ENCODE measurements around the gene NAA50.

DNA sequence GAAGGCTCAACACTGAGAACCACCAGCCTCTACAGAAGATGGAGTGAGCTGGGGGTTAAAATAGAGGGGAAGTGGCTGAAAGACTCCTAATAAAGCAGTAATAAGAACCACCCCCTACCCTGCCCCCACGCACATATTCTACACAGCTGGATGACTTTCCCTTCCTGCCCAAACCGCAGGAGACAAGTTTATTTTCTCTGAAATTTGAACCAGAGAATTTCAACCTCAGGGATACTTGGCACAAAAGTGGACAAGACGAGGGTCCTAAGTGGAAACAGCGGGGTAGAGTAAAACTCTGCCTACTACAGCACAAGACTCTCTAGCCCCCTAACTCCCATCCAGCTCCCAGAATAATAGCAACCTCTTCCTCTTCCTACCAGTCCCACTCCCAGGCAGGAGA, 78.0 kb downstream of the NAA50 start:
- TF ChIP-seq POLR2A (IDR thresholded peaks at IDR 0.05; ENCODE audit: low read length): no peak
- no peak for TF ChIP-seq GATA1 (IDR thresholded peaks at IDR 0.05; ENCODE audit: low read depth, low read length)

Data from erythroblast (primary cell).